ENCODE data around the gene TAF4.
"Not testable (repeated sequence)": the region's sequence is repeated elsewhere in the genome, so short reads cannot be mapped to it uniquely, and the experiment has no call there.

TAF4 gene

DNA sequence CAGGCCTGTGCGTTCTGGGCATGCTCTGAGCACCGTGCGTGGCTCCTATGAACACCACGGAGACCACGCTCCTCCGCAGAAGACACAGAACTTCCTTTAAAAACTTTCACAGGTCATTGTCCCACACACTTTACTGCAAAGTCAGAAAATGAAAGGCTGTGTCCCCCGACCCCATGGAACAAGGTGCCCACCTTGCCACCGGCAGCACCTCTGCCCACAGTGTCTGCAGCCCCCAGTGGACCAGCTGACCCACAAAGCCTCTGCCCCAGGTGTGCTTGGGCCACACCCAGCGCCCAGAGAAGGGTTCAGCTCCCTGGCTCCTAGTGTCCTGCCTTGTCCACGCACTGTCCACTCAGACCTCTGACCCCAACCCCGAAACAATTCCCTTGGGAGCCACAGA is 8.7 kb downstream of the TAF4 start:
- no peak for DNase-seq

DNA sequence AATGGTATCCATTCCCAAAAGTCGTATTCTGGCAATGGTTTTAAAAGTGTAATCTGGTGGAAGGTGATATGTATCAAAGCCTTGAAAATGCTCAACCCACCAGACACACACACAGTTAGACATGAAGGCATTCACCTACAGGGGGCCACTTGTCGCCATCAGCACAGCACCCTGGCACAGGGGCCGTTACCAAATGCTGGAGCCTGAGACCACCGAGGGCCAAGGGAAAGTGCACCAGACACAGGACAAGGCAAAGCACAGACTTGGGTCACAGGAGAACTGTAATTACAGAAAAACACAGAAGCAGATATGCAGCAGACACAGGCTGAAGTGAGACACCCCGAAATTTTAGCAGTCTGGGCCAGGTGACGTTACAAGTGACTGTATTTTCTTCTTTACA is 9.3 kb downstream of the TAF4 start:
- no peak for DNase-seq

DNA sequence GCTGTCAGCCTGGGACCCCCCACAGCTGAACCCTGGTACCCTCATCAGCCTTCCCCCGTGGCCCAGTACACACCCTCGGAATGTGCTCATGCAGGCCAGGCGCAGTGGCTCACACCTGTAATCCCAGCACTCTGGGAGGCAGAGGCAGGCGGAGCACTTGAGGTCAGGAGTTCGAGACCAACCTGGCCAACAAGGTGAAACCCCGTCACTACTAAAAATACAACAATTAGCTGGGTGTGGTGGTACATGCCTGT is 9.9 kb downstream of the TAF4 start:
- DNase-seq: not testable (repeated sequence)

GRCh38 chr20:62055106-62055861 is 10.4 kb downstream of the TAF4 start:
- no peak for DNase-seq

DNA sequence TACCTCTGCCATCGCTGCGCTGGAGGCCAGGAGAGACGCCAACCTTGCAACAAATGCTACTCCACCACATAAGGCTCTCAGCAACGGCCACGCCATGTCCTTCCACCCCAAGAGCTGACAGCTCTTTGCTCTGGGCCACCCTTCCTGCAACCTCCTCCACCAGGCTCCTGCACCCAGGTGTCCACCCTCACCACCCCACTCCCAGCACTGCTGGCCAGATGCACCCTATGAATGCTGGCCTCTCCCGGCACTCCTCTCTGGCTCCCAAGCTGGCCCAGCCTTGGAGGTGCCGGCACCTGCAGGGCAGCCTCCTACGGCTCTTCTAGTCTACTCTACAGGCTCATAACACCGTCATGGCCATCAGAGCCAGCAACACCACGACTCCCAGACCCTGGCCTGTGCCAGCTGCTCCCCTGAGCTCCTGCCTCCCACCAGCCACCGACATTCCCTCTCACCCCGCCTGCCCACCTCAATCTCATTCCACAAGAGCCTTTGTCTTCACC is 11.2 kb downstream of the TAF4 start:
- DNase-seq: no peak

GRCh38 chr20:62053465-62054196 is 12.1 kb downstream of the TAF4 start:
- DNase-seq: no peak

GRCh38 chr20:62052842-62053464 is 12.7 kb downstream of the TAF4 start:
- DNase-seq: no peak

GRCh38 chr20:62052336-62052841 is 13.3 kb downstream of the TAF4 start:
- no peak for DNase-seq

- no peak for DNase-seq
These were observed 14.0 kb downstream of the TAF4 start for GRCh38 chr20:62051546-62052255.

DNA sequence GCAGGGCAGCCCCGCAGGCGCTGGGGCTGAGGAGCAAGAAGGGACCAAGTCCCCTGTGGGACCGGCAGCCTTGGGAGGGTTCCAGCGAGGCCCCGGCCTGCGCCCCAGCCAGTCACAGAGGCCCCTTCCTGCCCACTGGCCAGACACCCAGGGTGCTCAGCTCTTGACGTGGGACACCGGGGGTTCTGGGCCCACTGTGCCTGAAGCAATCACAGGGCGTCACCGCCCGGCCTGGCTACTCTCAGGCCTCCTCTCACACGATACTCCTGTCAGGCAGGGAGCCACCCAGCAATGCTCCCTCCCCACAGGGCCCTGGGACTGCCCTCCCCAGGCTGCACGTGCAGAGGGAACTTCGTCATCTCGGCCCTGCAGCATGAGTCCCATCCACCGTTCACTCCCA is 14.5 kb downstream of the TAF4 start:
- DNase-seq: no peak

GRCh38 chr20:62050166-62051120 is 15.2 kb downstream of the TAF4 start:
- no peak for DNase-seq

GRCh38 chr20:62049342-62050165 is 16.1 kb downstream of the TAF4 start:
- DNase-seq: no peak

DNA sequence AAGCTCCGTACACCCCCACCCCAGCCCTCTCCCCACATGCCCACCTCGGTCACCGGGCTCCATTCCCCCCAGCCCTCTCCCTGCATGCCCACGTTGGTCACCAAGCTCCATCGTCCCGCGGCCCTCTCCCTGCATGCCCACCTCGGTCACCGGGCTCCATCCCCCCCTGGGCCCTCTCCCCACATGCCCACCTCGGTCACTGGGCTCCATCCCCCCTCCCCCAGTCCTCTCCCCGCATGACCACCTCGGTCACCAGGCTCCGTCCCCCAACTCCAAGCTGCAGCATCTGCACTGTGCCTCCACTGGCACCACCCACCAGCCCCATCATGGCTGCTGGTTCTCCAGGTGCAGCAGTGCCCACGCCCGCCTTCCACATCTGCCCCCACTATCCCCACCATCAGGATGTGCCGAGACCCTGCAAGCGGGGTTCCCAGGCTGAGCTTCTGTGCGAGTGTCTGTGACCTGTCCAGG is 16.8 kb downstream of the TAF4 start:
- no peak for DNase-seq

DNA sequence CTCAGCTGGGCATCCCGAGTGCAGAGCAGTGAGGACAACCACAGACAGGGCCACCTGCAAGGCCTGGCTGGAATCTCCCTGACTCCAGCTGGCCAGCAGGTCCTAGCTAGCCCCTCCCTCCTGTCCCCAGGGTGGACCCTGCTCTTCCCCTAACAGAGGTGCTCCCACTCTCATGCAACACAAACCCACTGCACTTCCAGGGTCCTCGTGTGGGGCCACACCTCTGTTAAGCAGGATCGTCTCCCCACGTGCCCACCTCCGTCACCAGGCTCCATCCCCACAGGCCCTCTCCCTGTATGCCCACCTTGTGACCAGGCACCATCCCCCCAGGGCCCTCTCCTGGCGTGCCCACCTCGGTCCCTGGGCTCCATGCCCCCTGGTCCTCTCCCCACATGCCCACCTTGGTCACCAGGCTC is 17.3 kb downstream of the TAF4 start:
- DNase-seq: no peak

- no peak for DNase-seq
These were observed 17.9 kb downstream of the TAF4 start for GRCh38 chr20:62047666-62048345.

GRCh38 chr20:62046431-62046830 is 19.2 kb downstream of the TAF4 start:
- no peak for DNase-seq

- no peak for DNase-seq
These were observed 20.0 kb downstream of the TAF4 start for GRCh38 chr20:62045529-62046285.

DNA sequence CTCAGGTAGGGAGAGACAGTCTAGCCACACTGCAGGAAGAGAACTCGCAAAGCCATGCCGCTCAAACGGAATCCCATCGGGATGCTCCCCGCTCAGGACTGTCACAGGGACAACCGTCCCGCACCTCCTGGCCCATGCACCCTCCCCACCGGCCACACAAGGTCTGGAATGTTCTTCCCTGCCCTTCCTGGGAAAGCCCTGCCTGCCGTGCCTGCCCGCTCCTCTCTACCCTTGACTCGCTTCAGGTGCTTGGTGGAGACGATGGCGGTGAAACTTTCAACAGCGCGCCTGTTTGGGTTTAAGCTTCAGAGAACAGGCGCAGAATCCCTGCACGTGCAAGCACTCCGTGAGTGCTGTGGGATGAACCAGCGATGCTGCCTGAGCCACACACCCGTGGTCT is 20.6 kb downstream of the TAF4 start:
- no peak for DNase-seq

DNA sequence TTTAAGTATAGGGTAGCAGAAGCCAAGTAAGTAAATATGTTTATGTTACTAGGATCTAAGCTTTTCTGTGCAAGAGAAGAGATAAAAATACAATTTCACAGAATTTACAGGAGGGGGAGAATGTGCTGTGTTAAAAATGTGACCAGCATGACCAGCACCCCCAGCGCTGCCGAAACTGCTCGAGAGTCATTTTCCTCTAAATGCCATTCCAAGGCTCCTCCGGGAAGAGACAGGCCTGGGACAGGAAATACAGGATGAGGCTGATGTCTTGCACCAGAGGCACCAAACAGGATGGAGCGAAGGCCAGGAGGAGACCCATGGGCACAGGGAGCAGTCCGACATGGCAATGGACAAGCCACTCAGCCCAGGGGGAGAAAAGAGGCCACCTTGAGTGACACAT is 21.1 kb downstream of the TAF4 start:
- no peak for DNase-seq
